Endothelial cell of umbilical vein (primary cell): ENCODE data around the gene C20orf141. TPM values are rescaled to one million over a fixed set of nuclear protein-coding genes. Genes with fewer than 3 reads are reported as not detected.

Experiments
- BruUV-seq: library from RNA; stranded (reverse); fragments of 400-500 nt; replicated peaks from 2 replicates; lab custom pipeline; 2021; lab: Mats Ljungman, UMichigan
- CTCF ChIA-PET: fragments of 300-600, 350-600 bp; sonication (Branson Sonifier 250); formaldehyde crosslinking; loops from one replicate; lab custom pipeline; 2021; ENCODE audit warnings: antibody characterized with exemption, inconsistent platforms; lab: Charles Lee
- POLR2A ChIA-PET: fragments of 300-600, 350-600 bp; sonication (Branson Sonifier 250); formaldehyde crosslinking; loops from one replicate; lab custom pipeline; 2021; ENCODE audit warnings: antibody characterized with exemption, inconsistent platforms; lab: Charles Lee
- DNase-seq: peaks from one replicate; pipeline ENCODE4 v3.0.0-alpha.2; 2011; ENCODE audit warnings: low read depth, low spot score
- FAIRE-seq: peaks from 2 replicates; lab custom pipeline; 2011; peaks lifted over from hg19 to GRCh38; lab: Jason Lieb, UNC
- H2AFZ ChIP-seq: 2 replicates; pipeline ENCODE4 v1.6.0; 2012; ENCODE audit warnings: low read depth, low read length, control low read depth, inconsistent platforms
- H3K27ac ChIP-seq: 2 replicates; pipeline ENCODE4 v1.5.1; 2011; ENCODE audit warnings: low read depth, mild to moderate bottlenecking, control low read depth, low read length, moderate library complexity; ENCODE audit not compliant: insufficient read depth
- H3K27me3 ChIP-seq, 2 experiments: 2 replicates each; pipeline versions ENCODE4 v1.6.0 to v1.6.1; 2011; ENCODE audit warnings: low read length in 2 of 2, mixed read lengths in 1 of 2; ENCODE audit not compliant: control insufficient read depth in 2 of 2, insufficient read depth in 2 of 2
- H3K36me3 ChIP-seq, 2 experiments: 2 replicates in 1 of 2; 3 replicates in 1 of 2; pipeline ENCODE4 v1.5.1; 2011; ENCODE audit warnings: low read length in 2 of 2, mild to moderate bottlenecking in 1 of 2, moderate library complexity in 1 of 2; ENCODE audit not compliant: control insufficient read depth in 2 of 2, insufficient read depth in 2 of 2; ENCODE audit errors: extremely low read depth in 1 of 2
- H3K4me1 ChIP-seq: 3 replicates; pipeline ENCODE4 v1.5.1; 2011; ENCODE audit warnings: mild to moderate bottlenecking, low read length; ENCODE audit not compliant: control insufficient read depth, insufficient read depth; ENCODE audit errors: extremely low read depth
- H3K4me2 ChIP-seq: 2 replicates; pipeline ENCODE4 v1.6.1; 2011; ENCODE audit warnings: low read length, control low read depth, mixed read lengths; ENCODE audit not compliant: insufficient read depth
- H3K4me3 ChIP-seq, 3 experiments: fragments of 200-600 bp in 1 of 3; sonication (generic), shearing (Covaris generic) in 1 of 3; replicated peaks in 1 of 3; 2 replicates each; pipeline ENCODE4 v1.5.1; 2011 to 2016; ENCODE audit warnings: control low read depth in 3 of 3, low read length in 3 of 3, mild to moderate bottlenecking in 2 of 3, inconsistent platforms in 1 of 3, low read depth in 1 of 3, moderate library complexity in 1 of 3; ENCODE audit not compliant: insufficient read depth in 1 of 3
- H3K79me2 ChIP-seq: 2 replicates; pipeline ENCODE4 v1.6.0; 2012; ENCODE audit warnings: low read length, inconsistent platforms; ENCODE audit not compliant: control insufficient read depth, insufficient read depth
- H3K9ac ChIP-seq: replicated peaks from 2 replicates; pipeline ENCODE3; 2011; ENCODE audit warnings: low read length, control low read depth; ENCODE audit not compliant: insufficient read depth; ENCODE audit errors: extremely low read depth
- H3K9me1 ChIP-seq: replicated peaks from 3 replicates; pipeline ENCODE4 v1.6.0; 2011; ENCODE audit warnings: mild to moderate bottlenecking, low read length; ENCODE audit not compliant: control insufficient read depth, insufficient read depth; ENCODE audit errors: extremely low read depth
- H3K9me3 ChIP-seq: replicated peaks from 2 replicates; pipeline ENCODE4 v1.5.1; 2012; ENCODE audit warnings: low read length, inconsistent platforms; ENCODE audit not compliant: control insufficient read depth, insufficient read depth
- H4K20me1 ChIP-seq: replicated peaks from 2 replicates; pipeline ENCODE3; 2011; ENCODE audit warnings: mild to moderate bottlenecking, low read length; ENCODE audit not compliant: control insufficient read depth, insufficient read depth; ENCODE audit errors: extremely low read depth
- EZH2 ChIP-seq: IDR thresholded peaks from 2 replicates; pipeline ENCODE4 v1.6.1; 2012; ENCODE audit warnings: borderline replicate concordance, low read depth, mild to moderate bottlenecking, moderate library complexity, low read length, inconsistent platforms; ENCODE audit not compliant: severe bottlenecking
- FOS ChIP-seq: IDR thresholded peaks from 2 replicates; pipeline ENCODE4 v1.6.1; 2011; ENCODE audit warnings: mild to moderate bottlenecking, low read length, moderate library complexity, borderline replicate concordance; ENCODE audit not compliant: insufficient read depth
- GATA2 ChIP-seq: IDR thresholded peaks from 2 replicates; pipeline ENCODE4 v1.7.0; 2011; ENCODE audit warnings: low read depth, mild to moderate bottlenecking, moderate library complexity, mixed read lengths, low read length; ENCODE audit not compliant: insufficient read length, insufficient read depth
- JUN ChIP-seq: IDR thresholded peaks from 2 replicates; pipeline ENCODE4 v1.6.1; 2011; ENCODE audit warnings: borderline replicate concordance, low read depth; ENCODE audit not compliant: insufficient read length, insufficient read depth
- MAX ChIP-seq: IDR thresholded peaks from 2 replicates; pipeline ENCODE4 v1.6.1; 2011; ENCODE audit not compliant: insufficient read depth, insufficient read length
- MYC ChIP-seq: IDR thresholded peaks from one replicate; pipeline ENCODE4 v1.6.1; 2011; ENCODE audit warnings: mild to moderate bottlenecking, low read depth, low read length
- POLR2A ChIP-seq: IDR thresholded peaks from 2 replicates; pipeline ENCODE4 v1.6.1; 2012; ENCODE audit warnings: low read depth, mild to moderate bottlenecking, control low read depth, low read length
- POLR2AphosphoS5 ChIP-seq: IDR thresholded peaks from 2 replicates; pipeline ENCODE4 v1.6.1; 2012; ENCODE audit warnings: low read depth, mild to moderate bottlenecking, control low read depth, low read length, moderate library complexity; ENCODE audit not compliant: insufficient read depth
- dilution Hi-C: fragments of 300-500 bp; cut with MboI; formaldehyde crosslinking; loops from one replicate; pipeline ENCODE4 v1.15.0; 2019; ENCODE audit warnings: low sequenced_read_pairs; ENCODE audit not compliant: extremely low pct_ligation_motif_present
- intact Hi-C: fragments of 100-400 bp; cut with micrococcal nuclease; formaldehyde crosslinking; loops from one replicate; pipeline ENCODE4 v1.10.0; 2022
- polyA plus RNA-seq, 4 experiments: library from polyadenylated mRNA; depleted of rRNA in 3 of 4; stranded (reverse) in 3 of 4; unstranded in 1 of 4; fragments of >200 nt; gene quantifications; 2 replicates each; pipeline versions ENCODE4 v1.2.1 to v1.2.3, GENCODE V29; 2011 to 2012; ENCODE audit warnings: missing spikeins in 1 of 4
- total RNA-seq: library from RNA; stranded (reverse); gene quantifications from 2 replicates; pipeline ENCODE4 v1.2.3, GENCODE V29; 2021
- TF ChIP-seq, protein P1 (sequence below), 2 donors: IDR thresholded peaks; 1 replicate in 1 of 2; 2 replicates in 1 of 2; pipeline ENCODE4 v1.5.1; 2011; ENCODE audit warnings: low read length in 2 of 2, mild to moderate bottlenecking in 2 of 2, moderate library complexity in 2 of 2, control low read depth in 1 of 2, inconsistent platforms in 1 of 2, low read depth in 1 of 2; ENCODE audit not compliant: insufficient read depth in 1 of 2; ENCODE audit errors: extremely low read depth in 1 of 2

The C20orf141 gene
- total and polyA plus RNA-seq, 2 donors (not counting 3 experiments of a cell fraction or from before 2014, with no cell fraction given): not detected

DNA sequence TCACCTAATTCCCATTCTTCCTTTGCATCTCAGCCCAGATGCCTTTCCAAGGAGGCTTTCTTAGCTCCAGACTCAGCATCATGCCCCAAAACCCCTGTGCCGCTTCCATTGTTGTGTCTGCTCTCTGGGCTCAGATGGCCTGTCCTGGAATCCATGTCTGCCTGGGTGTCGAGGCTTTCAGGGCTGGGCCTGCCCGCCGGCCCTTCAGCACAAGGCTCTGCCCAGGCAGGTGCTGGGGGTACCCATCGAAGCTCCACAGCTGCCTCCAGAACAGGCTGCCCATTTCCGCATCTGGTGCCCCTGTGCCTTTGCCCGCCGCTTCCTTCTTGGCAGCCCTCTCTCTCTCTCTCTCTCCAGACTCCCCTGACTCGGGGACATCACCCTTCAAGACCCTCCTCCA lies 15.5 kb upstream of the C20orf141 start:
- H3K27me3 ChIP-seq: peaks cover 34 to 45% of the 10 kb centered on the region in 2 experiments
- DNase-seq (no peak), FAIRE-seq (no peak)
- H3K9me3 ChIP-seq: no peaks in the 10 kb centered on the region
- dilution Hi-C loops: no loop called here
- peaks cover 6% of the 10 kb centered on the region for H3K4me1 ChIP-seq
- H3K36me3 ChIP-seq: no peaks in the 10 kb centered on the region
- no TSS peak for BruUV-seq
- intact Hi-C loops: no loop called here
- H2AFZ ChIP-seq: no peak overlapping the region
- no peaks in the 10 kb centered on the region for H3K79me2 ChIP-seq
- H3K4me2 ChIP-seq: no peak overlapping the region
- no peak for TF ChIP-seq POLR2A
- no peak for TF ChIP-seq MAX
- TF ChIP-seq JUN: no peak
- no peak for TF ChIP-seq EZH2
- TF ChIP-seq GATA2: no peak
- TF ChIP-seq, protein P1, sequence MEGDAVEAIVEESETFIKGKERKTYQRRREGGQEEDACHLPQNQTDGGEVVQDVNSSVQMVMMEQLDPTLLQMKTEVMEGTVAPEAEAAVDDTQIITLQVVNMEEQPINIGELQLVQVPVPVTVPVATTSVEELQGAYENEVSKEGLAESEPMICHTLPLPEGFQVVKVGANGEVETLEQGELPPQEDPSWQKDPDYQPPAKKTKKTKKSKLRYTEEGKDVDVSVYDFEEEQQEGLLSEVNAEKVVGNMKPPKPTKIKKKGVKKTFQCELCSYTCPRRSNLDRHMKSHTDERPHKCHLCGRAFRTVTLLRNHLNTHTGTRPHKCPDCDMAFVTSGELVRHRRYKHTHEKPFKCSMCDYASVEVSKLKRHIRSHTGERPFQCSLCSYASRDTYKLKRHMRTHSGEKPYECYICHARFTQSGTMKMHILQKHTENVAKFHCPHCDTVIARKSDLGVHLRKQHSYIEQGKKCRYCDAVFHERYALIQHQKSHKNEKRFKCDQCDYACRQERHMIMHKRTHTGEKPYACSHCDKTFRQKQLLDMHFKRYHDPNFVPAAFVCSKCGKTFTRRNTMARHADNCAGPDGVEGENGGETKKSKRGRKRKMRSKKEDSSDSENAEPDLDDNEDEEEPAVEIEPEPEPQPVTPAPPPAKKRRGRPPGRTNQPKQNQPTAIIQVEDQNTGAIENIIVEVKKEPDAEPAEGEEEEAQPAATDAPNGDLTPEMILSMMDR (IDR thresholded peaks at IDR 0.05; ENCODE audit: extremely low read depth in 1 of 2, insufficient read depth in 1 of 2, low read depth in 1 of 2, low read length in 2 of 2): no peak
- TF ChIP-seq POLR2AphosphoS5: no peak
- TF ChIP-seq FOS: no peak
- no peak for TF ChIP-seq MYC
- H3K9ac ChIP-seq: no peak overlapping the region
- no peaks in the 10 kb centered on the region for H3K9me1 ChIP-seq
- no peak overlapping the region for H3K27ac ChIP-seq
- ChIA-PET POLR2A (no interaction called here), CTCF (interaction anchor here (2.7 kb wide), 1 partner anchor 53 kb away, joined by 7 read pairs; no protein-coding TSS in a partner anchor)
- no peak overlapping the region for H3K4me3 ChIP-seq
- no peaks in the 10 kb centered on the region for H4K20me1 ChIP-seq
